Activated CD4-positive, alpha-beta memory T cell treated with anti-CD3 and anti-CD28 coated beads, Interleukin-2, amount 10 ng/mL, durations not matched to agents 7 days and 5 days (primary cell): ENCODE data around the gene MUC3A. TPM values are rescaled to one million over a fixed set of nuclear protein-coding genes. Genes with fewer than 3 reads are reported as not detected.
"Not testable (repeated sequence)": the region's sequence is repeated elsewhere in the genome, so short reads cannot be mapped to it uniquely, and the experiment has no call there.

Experiments
- CTCF ChIA-PET: fragments of 350-600 bp; sonication (Branson Sonifier 250); formaldehyde crosslinking; loops from one replicate; lab custom pipeline; 2021; ENCODE audit warnings: antibody characterized with exemption, inconsistent platforms; lab: Charles Lee
- POLR2A ChIA-PET: fragments of 350-600 bp; sonication (Branson Sonifier 250); formaldehyde crosslinking; loops from one replicate; lab custom pipeline; 2021; ENCODE audit warnings: antibody characterized with exemption; lab: Charles Lee
- DNase-seq: peaks from one replicate; pipeline ENCODE4 v3.0.0-alpha.2; 2020
- H3K27ac Mint-ChIP-seq: one replicate; pipeline ENCODE4 v1.8.0; 2021; ENCODE audit warnings: mild to moderate bottlenecking, mixed read lengths
- H3K27me3 Mint-ChIP-seq: one replicate; pipeline ENCODE4 v1.8.0; 2021; ENCODE audit warnings: mixed read lengths
- H3K36me3 Mint-ChIP-seq: one replicate; pipeline ENCODE4 v1.8.0; 2021; ENCODE audit warnings: low read depth, mixed read lengths
- H3K4me1 Mint-ChIP-seq: one replicate; pipeline ENCODE4 v1.8.0; 2021; ENCODE audit warnings: mixed read lengths
- H3K4me3 Mint-ChIP-seq: one replicate; pipeline ENCODE4 v1.8.0; 2021; ENCODE audit warnings: mild to moderate bottlenecking, mixed read lengths
- H3K9me3 Mint-ChIP-seq: one replicate; pipeline ENCODE4 v1.8.0; 2021; ENCODE audit warnings: mixed read lengths
- total RNA-seq, 2 experiments: library from RNA; stranded (reverse); gene quantifications; one replicate each; pipeline ENCODE4 v1.2.3, GENCODE V29; 2021

MUC3A gene
- total RNA-seq, 2 experiments from 2014 or later: 0.20 TPM; not detected in 1

- Mint-ChIP-seq H3K4me3 (no peak overlapping the region), H3K4me1 (no peaks in the 10 kb centered on the region), H3K9me3 (no peaks in the 10 kb centered on the region), H3K27ac (no peak overlapping the region), H3K36me3 (no peaks in the 10 kb centered on the region), H3K27me3 (no peaks in the 10 kb centered on the region)
- no peak for DNase-seq
- POLR2A ChIA-PET: no interaction called here
- CTCF ChIA-PET: no interaction called here
Observed at GRCh38 chr7:100991631-100992030, 42.3 kb downstream of the MUC3A start.

GRCh38 chr7:100992280-100992679 is 42.9 kb downstream of the MUC3A start:
- DNase-seq, H3K27me3 Mint-ChIP-seq, H3K4me1 Mint-ChIP-seq, CTCF ChIA-PET, H3K27ac Mint-ChIP-seq, H3K36me3 Mint-ChIP-seq, H3K4me3 Mint-ChIP-seq, POLR2A ChIA-PET, H3K9me3 Mint-ChIP-seq: not testable (repeated sequence)

- CTCF ChIA-PET, POLR2A ChIA-PET: not testable (repeated sequence)
Observed at GRCh38 chr7:100994671-100995070, 45.3 kb downstream of the MUC3A start.

GRCh38 chr7:100998530-100998929 is 49.2 kb downstream of the MUC3A start:
- DNase-seq, H3K27me3 Mint-ChIP-seq, POLR2A ChIA-PET, H3K27ac Mint-ChIP-seq, CTCF ChIA-PET, H3K4me3 Mint-ChIP-seq, H3K36me3 Mint-ChIP-seq, H3K4me1 Mint-ChIP-seq, H3K9me3 Mint-ChIP-seq: not testable (repeated sequence)

More at GRCh38 chr7:100994671-100995070, 45.3 kb downstream of the MUC3A start:
- H3K36me3 Mint-ChIP-seq, H3K9me3 Mint-ChIP-seq, DNase-seq, H3K27me3 Mint-ChIP-seq, H3K4me3 Mint-ChIP-seq, H3K4me1 Mint-ChIP-seq, H3K27ac Mint-ChIP-seq: not testable (repeated sequence)

- POLR2A ChIA-PET, CTCF ChIA-PET: not testable (repeated sequence)
Observed at GRCh38 chr7:100999334-100999733, 50.0 kb downstream of the MUC3A start.

GRCh38 chr7:101000025-101000424 is 50.7 kb downstream of the MUC3A start:
- H3K27ac Mint-ChIP-seq, H3K36me3 Mint-ChIP-seq, H3K4me3 Mint-ChIP-seq, DNase-seq, CTCF ChIA-PET, H3K27me3 Mint-ChIP-seq, H3K9me3 Mint-ChIP-seq, H3K4me1 Mint-ChIP-seq, POLR2A ChIA-PET: not testable (repeated sequence)

More at GRCh38 chr7:100999334-100999733, 50.0 kb downstream of the MUC3A start:
- H3K4me1 Mint-ChIP-seq, H3K36me3 Mint-ChIP-seq, H3K27me3 Mint-ChIP-seq, DNase-seq, H3K9me3 Mint-ChIP-seq, H3K4me3 Mint-ChIP-seq, H3K27ac Mint-ChIP-seq: not testable (repeated sequence)

DNA sequence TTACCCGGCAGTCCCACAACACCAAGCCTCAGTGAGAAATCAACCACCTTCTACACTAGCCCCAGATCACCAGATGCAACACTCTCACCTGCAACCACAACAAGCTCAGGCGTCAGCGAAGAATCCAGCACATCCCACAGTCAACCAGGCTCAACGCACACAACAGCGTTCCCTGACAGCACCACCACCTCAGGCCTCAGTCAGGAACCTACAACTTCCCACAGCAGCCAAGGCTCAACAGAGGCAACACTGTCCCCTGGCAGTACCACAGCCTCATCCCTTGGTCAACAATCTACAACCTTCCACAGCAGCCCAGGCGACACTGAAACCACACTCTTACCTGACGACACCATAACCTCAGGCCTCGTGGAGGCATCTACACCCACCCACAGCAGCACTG is 53.0 kb downstream of the MUC3A start:
- H3K9me3 Mint-ChIP-seq, POLR2A ChIA-PET, CTCF ChIA-PET: not testable (repeated sequence)

DNA sequence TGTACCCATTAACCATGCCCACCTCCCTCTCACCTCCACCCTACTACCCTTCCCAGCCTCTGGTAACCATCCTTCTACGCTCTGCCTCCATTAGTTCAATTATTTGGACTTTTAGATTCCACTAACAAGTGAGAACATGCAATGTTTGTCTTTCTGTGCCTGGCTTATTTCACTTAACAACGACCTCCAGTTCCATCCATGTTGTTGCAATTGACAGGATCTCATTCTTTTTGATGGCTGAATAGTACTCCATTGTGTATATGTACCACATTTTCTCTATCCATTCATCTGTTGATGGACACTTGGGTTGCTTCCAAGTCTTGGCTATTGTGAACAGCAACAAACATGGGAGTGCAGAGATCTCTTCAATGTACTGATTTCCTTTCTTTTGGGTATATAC is 58.0 kb downstream of the MUC3A start:
- DNase-seq, H3K27ac Mint-ChIP-seq, CTCF ChIA-PET, POLR2A ChIA-PET, H3K4me3 Mint-ChIP-seq, H3K27me3 Mint-ChIP-seq, H3K9me3 Mint-ChIP-seq, H3K36me3 Mint-ChIP-seq, H3K4me1 Mint-ChIP-seq: not testable (repeated sequence)

More for the DNA sequence above, 53.0 kb downstream of the MUC3A start:
- not testable (repeated sequence) for DNase-seq, H3K36me3 Mint-ChIP-seq, H3K4me1 Mint-ChIP-seq, H3K4me3 Mint-ChIP-seq, H3K27ac Mint-ChIP-seq, H3K27me3 Mint-ChIP-seq

GRCh38 chr7:101009629-101010028 is 60.3 kb downstream of the MUC3A start:
- Mint-ChIP-seq H3K36me3 (peaks cover 7% of the 10 kb centered on the region), H3K9me3 (peaks cover 2% of the 10 kb centered on the region), H3K4me3 (no peak overlapping the region), H3K27ac (no peak overlapping the region), H3K4me1 (no peaks in the 10 kb centered on the region), H3K27me3 (no peaks in the 10 kb centered on the region)
- ChIA-PET POLR2A (no interaction called here), CTCF (no interaction called here)
- DNase-seq: no peak

- POLR2A ChIA-PET: no interaction called here
- Mint-ChIP-seq H3K27me3 (no peaks in the 10 kb centered on the region), H3K4me3 (no peak overlapping the region), H3K36me3 (peaks cover 9% of the 10 kb centered on the region), H3K27ac (no peak overlapping the region), H3K4me1 (peaks cover 15% of the 10 kb centered on the region), H3K9me3 (no peaks in the 10 kb centered on the region)
- CTCF ChIA-PET: no interaction called here
- DNase-seq: no peak
Observed at GRCh38 chr7:101012931-101013330, 63.6 kb downstream of the MUC3A start.

GRCh38 chr7:101015626-101016025 is 66.3 kb downstream of the MUC3A start:
- H3K9me3 Mint-ChIP-seq: no peaks in the 10 kb centered on the region
- peak overlapping the region; percentile 91 for H3K4me3 Mint-ChIP-seq
- peaks cover 5% of the 10 kb centered on the region for H3K36me3 Mint-ChIP-seq
- CTCF ChIA-PET: interaction anchor here (0.9 kb wide), 1 partner anchor 44 kb away, joined by 3 read pairs; no protein-coding TSS in a partner anchor
- peaks cover 22% of the 10 kb centered on the region for H3K4me1 Mint-ChIP-seq
- DNase-seq: no peak
- H3K27ac Mint-ChIP-seq: no peak overlapping the region
- no peaks in the 10 kb centered on the region for H3K27me3 Mint-ChIP-seq
- POLR2A ChIA-PET: interaction anchor here (2.4 to 3.1 kb wide), 2 partner anchors 11 to 70 kb away, joined by 6 to 17 read pairs; partner anchors contain the start of gene TRIM56

GRCh38 chr7:101017064-101017777 is 67.9 kb downstream of the MUC3A start:
- peak overlapping the region; percentile 91 for H3K4me3 Mint-ChIP-seq
- H3K9me3 Mint-ChIP-seq: no peaks in the 10 kb centered on the region
- CTCF ChIA-PET: interaction anchor here (0.6 to 1.0 kb wide), 2 partner anchors 62 to 311 kb away, joined by 3 read pairs; partner anchors contain the start of gene POP7
- peak; percentile 85 for DNase-seq
- POLR2A ChIA-PET: interaction anchor here (1.5 to 3.1 kb wide), 4 partner anchors 12 to 142 kb away, joined by 4 to 17 read pairs (median 6); partner anchors contain the start of genes SRRT, TRIM56 and UFSP1
- H3K27me3 Mint-ChIP-seq: peaks cover 5% of the 10 kb centered on the region
- H3K4me1 Mint-ChIP-seq: peaks cover 22% of the 10 kb centered on the region
- peak overlapping the region; percentile 93 for H3K27ac Mint-ChIP-seq
- peaks cover 2% of the 10 kb centered on the region for H3K36me3 Mint-ChIP-seq
